NCI-H2227 (cell line): ENCODE measurements around the gene LIPM.

Experiments
- DNase-seq: peaks from one replicate; lab custom pipeline; 2025; ENCODE audit not compliant: unreplicated experiment; lab: John Stamatoyannopoulos, UW

LIPM gene

GRCh38 chr10:88802523-88803285 is at the start of gene LIPM:
TSS of gene LIPM (plus strand) at chr10:88802730. CDS start at chr10:88802897, 167 bp downstream.
- DNase-seq = no peak

GRCh38 chr10:88754287-88754686 is 48.2 kb upstream of the LIPM start:
- no peak for DNase-seq

DNA sequence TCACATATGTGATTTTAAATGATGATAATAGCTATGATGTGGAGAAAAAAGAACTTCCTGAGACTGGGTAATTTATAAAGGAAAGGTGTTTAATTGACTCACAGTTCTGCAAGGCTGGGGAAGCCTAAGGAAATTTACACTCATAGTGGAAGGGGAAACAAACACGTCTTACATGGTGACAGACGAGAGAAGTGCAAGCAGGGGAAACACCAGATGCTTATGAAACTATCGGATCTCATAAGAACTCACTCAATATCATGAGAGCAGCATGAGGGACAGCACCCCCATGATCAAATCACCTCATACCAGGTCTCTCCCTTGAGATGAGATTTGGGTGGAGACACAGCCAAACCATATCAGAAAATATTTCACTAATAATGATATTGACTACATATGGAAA is 46.8 kb upstream of the LIPM start:
- DNase-seq = no peak

DNA sequence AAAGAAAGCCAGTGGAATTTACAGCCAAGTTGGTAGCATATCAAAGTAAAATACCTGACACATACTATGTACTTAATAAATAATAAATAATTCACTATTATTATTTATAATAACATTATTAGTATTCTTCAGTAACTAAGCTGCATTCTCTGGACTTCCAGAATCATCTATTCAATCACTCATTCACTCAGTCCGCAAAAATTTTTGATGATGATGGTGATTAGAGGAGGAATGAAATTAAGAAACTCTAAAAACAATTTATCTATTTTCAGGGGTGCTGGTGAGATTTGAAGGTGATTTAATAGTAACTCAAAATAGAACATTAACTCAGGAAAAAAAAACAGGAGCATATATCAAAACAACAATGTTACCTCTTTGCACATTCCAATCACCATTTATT is 45.9 kb upstream of the LIPM start:
- DNase-seq = no peak

- DNase-seq = no peak
Measured at GRCh38 chr10:88759366-88760101, 43.0 kb upstream of the LIPM start, which contains the start of gene LIPN. TSS of gene LIPN (plus strand) at chr10:88760020. CDS start at chr10:88761406, 1,386 bp downstream.

DNA sequence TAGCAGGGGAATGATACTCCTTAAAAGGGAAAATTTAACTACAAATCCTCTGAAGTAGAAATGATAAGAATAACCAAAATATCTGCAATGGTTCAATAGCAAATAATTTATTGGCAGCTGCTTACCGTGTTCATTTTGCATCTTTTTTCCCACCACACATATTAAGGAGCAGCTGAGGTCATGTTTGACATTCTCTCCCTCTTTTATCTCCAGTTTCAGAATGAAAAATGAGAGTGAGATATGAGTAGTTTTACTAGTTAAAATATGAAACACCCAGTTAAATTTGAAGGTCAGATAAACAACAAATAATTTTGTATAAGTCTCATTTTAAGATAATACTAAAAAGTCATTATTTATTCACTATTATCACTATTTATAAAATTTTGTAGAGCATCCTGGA is 39.6 kb upstream of the LIPM start:
- no peak for DNase-seq

DNA sequence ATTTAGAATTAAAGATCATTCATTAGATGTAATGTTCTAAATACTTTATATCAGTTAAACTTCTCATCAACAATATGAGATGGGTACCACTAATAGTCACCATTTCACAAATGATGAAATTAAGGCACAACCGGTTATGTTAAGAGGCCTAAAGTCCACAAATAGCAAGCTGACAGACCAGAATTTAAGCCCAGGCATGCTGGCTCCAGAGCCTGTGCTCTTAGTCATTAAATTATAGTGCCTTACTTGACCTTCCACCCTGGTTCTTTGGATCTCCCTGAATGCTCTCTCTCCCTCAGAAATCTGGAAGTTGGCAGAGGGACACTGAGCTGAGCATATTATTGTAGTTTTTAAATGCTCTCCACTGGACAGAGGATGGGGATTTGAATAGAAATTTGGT is 39.1 kb upstream of the LIPM start:
- DNase-seq = peak; percentile 19

DNA sequence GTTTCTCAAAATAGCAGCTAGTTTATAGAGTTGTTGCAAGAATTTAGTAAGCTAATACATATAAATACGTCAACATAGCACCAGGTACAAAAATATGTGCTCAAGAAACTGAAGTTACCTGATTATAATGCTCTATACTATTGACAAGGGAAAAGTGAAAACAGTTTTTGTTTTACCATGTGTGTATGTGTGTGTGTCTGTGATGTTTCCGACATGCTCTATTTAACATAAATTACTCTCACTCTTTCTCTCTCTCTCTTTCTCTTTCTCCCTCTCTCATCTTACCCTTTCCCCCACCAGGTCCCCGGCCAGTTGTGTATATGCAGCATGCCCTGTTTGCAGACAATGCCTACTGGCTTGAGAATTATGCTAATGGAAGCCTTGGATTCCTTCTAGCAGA is 38.4 kb upstream of the LIPM start:
- DNase-seq = no peak

- DNase-seq = no peak
Measured at GRCh38 chr10:88765816-88766215, 36.7 kb upstream of the LIPM start.

DNA sequence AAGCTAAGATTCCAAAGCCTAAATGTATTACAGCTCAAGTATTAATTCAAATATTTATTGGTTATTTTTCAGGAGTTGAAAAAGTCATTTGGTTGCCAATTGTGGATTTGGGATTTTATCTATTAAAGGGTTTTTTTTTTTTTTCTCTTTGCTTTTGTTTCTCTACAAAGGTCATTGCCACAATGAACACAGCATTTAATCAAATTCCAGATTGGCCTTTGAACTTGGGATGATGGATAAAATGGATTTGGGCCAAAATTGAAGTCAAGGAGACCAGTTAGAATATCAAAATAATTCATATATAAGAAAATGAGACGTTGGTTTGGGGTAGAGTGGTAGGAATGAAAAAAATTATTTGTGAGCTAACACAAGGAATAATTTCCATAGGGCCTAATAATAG is 33.1 kb upstream of the LIPM start:
- no peak for DNase-seq

- no peak for DNase-seq
Measured at GRCh38 chr10:88781206-88781605, 21.3 kb upstream of the LIPM start.

- DNase-seq = no peak
Measured at GRCh38 chr10:88782222-88782621, 20.3 kb upstream of the LIPM start.

GRCh38 chr10:88783724-88784123 is 18.8 kb upstream of the LIPM start:
- DNase-seq = no peak

- DNase-seq = no peak
Measured at GRCh38 chr10:88786032-88786770, 16.3 kb upstream of the LIPM start.

DNA sequence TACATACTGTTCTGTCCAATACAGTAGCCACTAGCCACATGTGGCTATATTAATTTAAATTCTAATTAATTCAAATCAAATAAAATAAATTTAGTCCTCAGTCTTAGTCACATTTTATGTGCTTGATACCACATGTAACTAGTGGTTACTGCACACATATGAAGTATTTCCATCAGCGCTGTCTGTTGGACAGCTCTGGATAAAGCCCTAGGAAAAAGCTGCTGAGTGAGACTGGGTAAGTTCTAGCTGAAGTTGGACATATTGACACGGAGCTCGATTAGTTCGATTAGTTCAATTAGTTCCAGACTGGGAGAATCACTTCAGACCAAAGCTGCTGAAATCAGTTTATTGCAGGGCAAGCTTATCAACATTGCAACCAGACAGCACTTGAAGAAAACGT is 15.1 kb upstream of the LIPM start:
- DNase-seq = no peak

- DNase-seq = no peak
Measured at GRCh38 chr10:88788924-88789323, 13.6 kb upstream of the LIPM start.

GRCh38 chr10:88791924-88792323 is 10.6 kb upstream of the LIPM start:
- DNase-seq = no peak

GRCh38 chr10:88792661-88793060 is 9.9 kb upstream of the LIPM start:
- no peak for DNase-seq

GRCh38 chr10:88793712-88794299 is 8.7 kb upstream of the LIPM start:
- DNase-seq = no peak

- no peak for DNase-seq
Measured at GRCh38 chr10:88794731-88795130, 7.8 kb upstream of the LIPM start.
